GM23338 (cell line): Measurements from ENCODE around the gene GPR151. TPM values are rescaled to one million over a fixed set of nuclear protein-coding genes. Genes with fewer than 3 reads are reported as not detected.

Experiments
- ATAC-seq: fragments of 200-7000 bp; cut with Tn5 transposase; 3 replicates; pipeline ENCODE4 v1.9.1; 2020
- DNase-seq: peaks from one replicate; pipeline ENCODE4 v3.0.0-alpha.2; 2015; ENCODE audit warnings: low spot score
- H2AFZ ChIP-seq: fragments of 200-600 bp; sonication (generic); 2 replicates; pipeline ENCODE4 v1.8.0; 2016; ENCODE audit warnings: antibody characterized with exemption, mild to moderate bottlenecking, moderate library complexity
- H3F3A ChIP-seq: fragments of 200-600 bp; sonication (generic); replicated peaks from 2 replicates; pipeline ENCODE4 v1.8.0; 2017; ENCODE audit warnings: antibody characterized with exemption, mixed run types, low read depth
- H3K27ac ChIP-seq: fragments of 200-600 bp; sonication (generic); 2 replicates; pipeline ENCODE4 v1.6.1; 2016; ENCODE audit warnings: low read depth
- H3K27me3 ChIP-seq: fragments of 200-600 bp; sonication (generic); 2 replicates; pipeline ENCODE4 v1.8.0; 2016; ENCODE audit warnings: mild to moderate bottlenecking, mixed run types, moderate library complexity; ENCODE audit not compliant: insufficient read depth
- H3K36me3 ChIP-seq: fragments of 200-600 bp; sonication (generic); 2 replicates; pipeline ENCODE4 v1.8.0; 2016; ENCODE audit warnings: mild to moderate bottlenecking; ENCODE audit not compliant: insufficient read depth
- H3K4me1 ChIP-seq: fragments of 200-600 bp; sonication (generic); 2 replicates; pipeline ENCODE4 v1.8.0; 2016; ENCODE audit warnings: mild to moderate bottlenecking, moderate library complexity; ENCODE audit not compliant: insufficient read depth
- H3K4me2 ChIP-seq: fragments of 200-600 bp; sonication (generic); 2 replicates; pipeline ENCODE4 v1.7.1; 2017; ENCODE audit warnings: mixed run types
- H3K4me3 ChIP-seq: fragments of 200-600 bp; sonication (generic); 2 replicates; pipeline ENCODE4 v1.6.1; 2016; ENCODE audit warnings: mixed run types
- H3K79me2 ChIP-seq: fragments of 200-600 bp; sonication (generic); replicated peaks from 2 replicates; pipeline ENCODE4 v1.8.0; 2017; ENCODE audit warnings: mild to moderate bottlenecking; ENCODE audit not compliant: insufficient read depth
- H3K9me2 ChIP-seq: fragments of 200-600 bp; sonication (generic); 2 replicates; pipeline ENCODE4 v1.8.0; 2017; ENCODE audit not compliant: insufficient read depth
- H4K20me1 ChIP-seq: fragments of 200-600 bp; sonication (generic); replicated peaks from 2 replicates; pipeline ENCODE4 v1.8.0; 2017; ENCODE audit warnings: mild to moderate bottlenecking; ENCODE audit not compliant: insufficient read depth
- H3K27ac Mint-ChIP-seq: 2 replicates; pipeline ENCODE4 v1.8.0; 2020; ENCODE audit warnings: inconsistent platforms, mild to moderate bottlenecking, moderate library complexity, mixed read lengths
- H3K27me3 Mint-ChIP-seq: 3 replicates; pipeline ENCODE4 v1.8.0; 2022; ENCODE audit warnings: low read depth, mild to moderate bottlenecking, moderate library complexity, mixed read lengths, inconsistent platforms; ENCODE audit not compliant: insufficient read depth, poor library complexity
- H3K36me3 Mint-ChIP-seq: 3 replicates; pipeline ENCODE4 v1.8.0; 2021; ENCODE audit warnings: low read depth, mild to moderate bottlenecking, inconsistent platforms, moderate library complexity, mixed read lengths
- H3K4me1 Mint-ChIP-seq: 3 replicates; pipeline ENCODE4 v1.8.0; 2020; ENCODE audit warnings: mild to moderate bottlenecking, inconsistent platforms, mixed read lengths
- H3K4me3 Mint-ChIP-seq: 3 replicates; pipeline ENCODE4 v1.8.0; 2021; ENCODE audit warnings: moderate library complexity, mild to moderate bottlenecking, inconsistent platforms, mixed read lengths
- H3K9me3 Mint-ChIP-seq: 3 replicates; pipeline ENCODE4 v1.8.0; 2020; ENCODE audit warnings: moderate library complexity, mild to moderate bottlenecking, inconsistent platforms, mixed read lengths
- CTCF ChIP-seq, 2 experiments: fragments of 200-600 bp in 1 of 2; sonication (generic) in 1 of 2; conservative IDR thresholded peaks; 2 replicates each; pipeline versions ENCODE4 v1.5.1 to v1.6.1; 2016 to 2017; ENCODE audit warnings: antibody characterized with exemption in 2 of 2, low read depth in 2 of 2, mild to moderate bottlenecking in 2 of 2, moderate library complexity in 1 of 2
- ETS1 ChIP-seq: IDR thresholded peaks from 2 replicates; pipeline ENCODE4 v1.6.1; 2016; ENCODE audit warnings: antibody characterized with exemption
- EZH2phosphoT487 ChIP-seq: fragments of 200-600 bp; sonication (generic); IDR thresholded peaks from one replicate; pipeline ENCODE4 v1.8.1; 2018; ENCODE audit warnings: antibody characterized with exemption; ENCODE audit not compliant: unreplicated experiment
- POLR2AphosphoS5 ChIP-seq: IDR thresholded peaks from 2 replicates; pipeline ENCODE4 v1.6.1; 2016; ENCODE audit warnings: antibody characterized with exemption, low read depth
- ZNF114 ChIP-seq: fragments of 250-450 bp; sonication (Bioruptor Pico); IDR thresholded peaks from 2 replicates; pipeline ENCODE4 v1.5.0; 2020; ENCODE audit warnings: mild to moderate bottlenecking, moderate library complexity
- ZNF331 ChIP-seq: fragments of 250-450 bp; sonication (Bioruptor Pico); IDR thresholded peaks from 2 replicates; pipeline ENCODE4 v1.5.0; 2020; ENCODE audit warnings: low read depth, mild to moderate bottlenecking, moderate library complexity
- ZNF462 ChIP-seq: fragments of 250-450 bp; sonication (Bioruptor Pico); IDR thresholded peaks from 2 replicates; pipeline ENCODE4 v1.5.0; 2020; ENCODE audit warnings: mild to moderate bottlenecking, moderate library complexity
- polyA plus RNA-seq: library from polyadenylated mRNA; unstranded; fragments of >200 nt; fragmentation: Nextera tagmentation; extraction: Ambion mirVana; gene quantifications from 2 replicates; pipeline ENCODE4 v1.2.1, GENCODE V29; 2016
- total RNA-seq: library from RNA; depleted of rRNA; stranded (reverse); fragments of >200 nt; shearing (Covaris generic); gene quantifications from 2 replicates; pipeline ENCODE4 v1.2.3, GENCODE V29; 2014

The GPR151 gene
- total and polyA plus RNA-seq, 2 experiments from 2014 or later = not detected

- H3K4me2 ChIP-seq = no peak overlapping the region
- Mint-ChIP-seq H3K36me3 (peaks cover 55% of the 10 kb centered on the region), H3K27me3 (no peaks in the 10 kb centered on the region), H3K9me3 (no peaks in the 10 kb centered on the region), H3K27ac (no peak overlapping the region), H3K4me3 (no peak overlapping the region), H3K4me1 (no peaks in the 10 kb centered on the region)
- TF ChIP-seq POLR2AphosphoS5 = no peak
- TF ChIP-seq ZNF331 (CRISPR knock-in tag) = no peak
- TF ChIP-seq ZNF462 (CRISPR knock-in tag) = no peak
- TF ChIP-seq ZNF114 = no peak
- TF ChIP-seq EZH2phosphoT487 = no peak
- TF ChIP-seq ETS1 = no peak
- no peak for TF ChIP-seq CTCF (conservative IDR thresholded peaks at IDR 0.05; ENCODE audit: low read depth in 2 of 2)
- DNase-seq (no peak), ATAC-seq (no peak)
- H3F3A ChIP-seq = no peaks in the 10 kb centered on the region
- H3K4me3 ChIP-seq = no peak overlapping the region
- H3K4me1 ChIP-seq = no peaks in the 10 kb centered on the region
- H3K27me3 ChIP-seq = no peaks in the 10 kb centered on the region
- no peaks in the 10 kb centered on the region for H3K9me2 ChIP-seq
- H4K20me1 ChIP-seq = no peaks in the 10 kb centered on the region
- H3K27ac ChIP-seq = no peak overlapping the region
- no peaks in the 10 kb centered on the region; the same call in 1 of the 2 replicates for H3K79me2 ChIP-seq
- H2AFZ ChIP-seq = no peak overlapping the region
- peaks cover 50% of the 10 kb centered on the region for H3K36me3 ChIP-seq
Observed at GRCh38 chr5:146484714-146485391, 31.1 kb downstream of the GPR151 start.
